HG03135 (cell line): ENCODE results near the gene ULK2.
A peak's percentile ranks its signal among the peaks of the same experiment; 100 is the strongest.
"Not testable (repeated sequence)": the region's sequence is repeated elsewhere in the genome, so short reads cannot be mapped to it uniquely, and the experiment has no call there.

ENCODE experiments used
- ATAC-seq: cut with Tn5 transposase; IDR thresholded peaks from one replicate; pipeline ENCODE4 v1.9.1; 2021; ENCODE audit warnings: mild to moderate bottlenecking, moderate library complexity; ENCODE audit not compliant: unreplicated experiment

Gene ULK2

DNA sequence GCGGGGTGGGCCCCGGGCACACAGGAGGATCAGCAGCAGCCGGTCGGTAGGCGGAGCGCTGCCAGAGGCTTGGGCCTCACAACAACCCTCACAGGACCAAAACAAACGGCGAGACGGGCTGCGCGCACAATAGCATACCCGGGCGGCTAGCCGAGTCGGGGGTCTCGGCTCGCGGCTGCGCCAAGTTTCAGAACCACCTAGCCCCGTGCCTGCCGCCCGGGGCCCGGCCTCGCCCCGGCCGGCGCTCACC is 732 bp downstream of the ULK2 start:
- ATAC-seq, result peak; percentile 43

DNA sequence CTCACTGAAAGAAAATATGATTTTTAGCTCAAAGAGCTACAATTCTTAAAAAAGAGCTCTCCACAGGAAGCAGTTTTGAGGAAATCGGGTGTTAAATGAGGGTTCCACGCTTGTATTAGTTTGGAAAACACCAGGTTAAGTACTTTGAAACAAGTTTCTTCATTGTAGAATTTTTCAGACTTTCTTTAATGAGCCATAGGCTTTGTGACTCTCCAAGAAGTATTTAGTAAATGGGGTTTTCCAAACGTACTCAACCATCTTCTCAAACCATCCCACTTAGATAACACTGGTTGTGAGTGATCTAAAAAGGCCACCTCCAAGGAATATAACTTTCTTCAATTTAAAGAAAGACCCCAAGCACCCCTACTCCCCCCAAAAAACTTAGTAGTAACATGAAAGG is 2.7 kb downstream of the ULK2 start:
- ATAC-seq, result no peak

DNA sequence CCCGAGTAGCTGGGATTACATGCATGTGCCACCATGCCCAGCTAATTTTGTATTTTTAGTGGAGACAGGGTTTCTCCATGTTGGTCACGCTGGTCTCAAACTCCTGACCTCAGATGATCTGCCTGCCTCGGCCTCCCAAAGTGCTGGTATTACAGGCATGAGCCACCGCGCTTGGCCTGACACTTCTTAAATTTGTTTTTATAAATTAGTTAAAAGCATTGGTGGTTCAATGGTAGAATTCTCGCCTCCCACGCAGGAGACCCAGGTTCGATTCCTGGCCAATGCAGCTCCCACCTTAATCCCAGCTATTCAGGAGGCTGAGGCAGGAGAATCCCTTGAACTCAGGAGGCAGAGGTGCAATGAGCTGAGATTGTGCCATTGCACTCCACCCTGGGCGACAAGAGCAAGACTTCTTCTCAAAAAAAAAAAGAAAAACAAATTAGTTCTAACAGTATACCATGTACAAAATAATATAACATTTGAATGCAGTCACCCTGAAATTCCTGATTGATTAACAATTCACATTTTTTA is 7.0 kb downstream of the ULK2 start:
- ATAC-seq, result not testable (repeated sequence)

DNA sequence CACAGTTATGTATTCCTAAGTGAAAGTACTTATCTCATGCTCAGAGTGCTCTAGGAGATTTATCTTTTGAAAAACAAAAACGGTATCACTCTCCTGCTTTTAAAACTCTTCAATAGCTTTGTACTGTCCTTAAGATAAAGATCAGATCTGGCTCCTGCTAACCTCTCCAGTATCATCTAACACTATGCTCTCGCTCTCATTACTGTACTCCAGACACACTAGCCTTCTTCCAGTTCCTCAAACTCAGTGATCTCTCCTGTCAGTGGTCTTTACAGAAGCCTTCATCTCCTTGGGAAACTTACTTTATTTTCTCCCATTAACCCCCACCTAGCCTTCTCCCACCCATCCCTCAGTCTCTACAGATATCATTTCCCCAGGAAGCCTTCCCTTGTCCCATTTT is 10.1 kb downstream of the ULK2 start:
- ATAC-seq, result no peak

DNA sequence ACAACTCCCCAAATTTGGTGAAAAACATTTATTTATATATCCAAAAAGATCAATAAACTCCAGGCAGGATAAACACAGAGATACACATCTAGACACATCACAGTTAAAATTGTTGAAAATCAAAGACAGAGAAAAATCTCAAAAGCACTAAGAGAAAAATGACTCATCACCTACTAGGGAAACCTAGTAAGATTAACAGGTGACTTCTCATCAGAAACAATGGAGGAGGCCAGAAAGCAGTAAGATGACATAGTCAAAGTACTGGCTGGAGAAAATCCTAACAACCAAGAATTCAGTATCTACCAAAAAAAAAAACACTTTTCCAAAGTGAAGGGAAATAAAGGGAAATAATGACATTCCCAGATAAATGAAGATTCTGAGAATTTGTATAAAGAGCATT is 33.8 kb downstream of the ULK2 start:
- ATAC-seq, result no peak

DNA sequence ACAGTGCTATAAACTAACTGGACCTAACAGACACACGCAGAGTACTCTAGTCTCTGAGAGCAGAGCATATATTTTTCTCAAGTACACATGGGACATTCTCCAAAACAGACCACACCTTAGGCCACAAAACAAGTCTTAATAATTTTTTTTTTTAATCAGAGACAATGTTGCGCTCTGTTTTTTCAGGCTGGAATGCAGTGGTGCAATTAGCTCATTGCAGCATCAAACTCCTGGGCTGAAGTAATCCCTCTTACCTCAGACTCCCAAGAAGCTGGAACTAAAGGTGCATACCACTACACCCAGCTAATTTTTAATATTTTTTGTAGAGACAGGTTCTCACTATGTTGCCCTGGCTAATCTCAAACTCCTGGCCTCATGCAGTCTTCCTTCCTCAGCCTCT is 37.7 kb downstream of the ULK2 start:
- ATAC-seq, result no peak

DNA sequence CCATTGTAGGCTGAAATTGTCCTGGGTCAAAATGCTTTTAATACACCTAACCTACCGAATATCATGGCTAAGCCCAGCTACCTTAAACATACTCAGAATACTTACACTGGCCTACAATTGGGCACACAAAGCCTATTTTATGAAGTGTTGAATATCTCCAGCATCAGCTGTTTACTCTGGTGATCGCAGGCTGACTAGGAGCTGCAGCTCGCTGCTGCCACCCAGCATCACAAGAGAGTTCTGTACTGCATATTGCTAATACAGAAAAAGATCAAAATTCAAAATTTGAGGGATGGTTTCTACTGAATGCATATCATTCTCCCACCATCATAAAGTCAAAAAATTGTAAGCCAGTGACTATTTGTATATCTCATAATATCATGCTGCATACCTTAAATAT is 55.3 kb downstream of the ULK2 start:
- ATAC-seq, result no peak

DNA sequence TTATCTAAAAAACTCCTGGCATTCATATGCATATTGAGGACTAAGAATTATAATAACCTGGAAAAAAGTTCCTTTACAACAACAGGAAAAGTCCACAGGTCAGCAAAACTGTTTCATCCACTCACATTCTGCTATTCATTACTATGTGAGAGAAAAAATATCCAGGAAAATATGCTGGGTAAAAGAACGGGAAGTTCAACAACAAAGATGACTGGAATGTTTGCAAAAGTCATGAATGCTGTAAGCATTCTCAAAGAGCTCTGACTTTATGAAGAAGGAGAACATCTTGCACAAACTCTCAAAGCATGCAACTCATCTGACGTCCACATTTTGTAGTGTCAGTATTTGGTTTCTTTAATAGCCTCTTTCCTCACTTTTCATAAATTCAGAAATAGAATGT is 62.7 kb downstream of the ULK2 start:
- no peak for ATAC-seq

DNA sequence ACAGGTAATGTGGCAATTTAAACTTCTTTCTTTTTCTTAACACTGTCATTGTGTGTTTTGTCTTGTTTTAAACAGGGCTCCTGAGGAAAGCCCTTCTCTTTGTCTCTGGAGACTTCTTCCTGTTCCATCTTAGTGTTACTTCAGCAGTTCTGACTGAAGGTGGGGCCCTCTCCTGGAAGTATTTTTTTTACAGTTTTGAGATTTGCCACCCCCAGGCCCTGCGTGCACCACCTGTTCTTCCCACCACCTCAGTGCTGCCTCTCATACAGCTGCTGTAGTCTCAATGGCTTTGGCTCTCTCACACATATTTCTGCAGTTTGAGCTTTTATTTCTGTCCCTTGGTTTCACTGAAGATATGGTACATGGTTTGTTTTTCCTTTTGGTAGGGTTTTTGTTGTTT is 67.2 kb downstream of the ULK2 start:
- no peak for ATAC-seq

DNA sequence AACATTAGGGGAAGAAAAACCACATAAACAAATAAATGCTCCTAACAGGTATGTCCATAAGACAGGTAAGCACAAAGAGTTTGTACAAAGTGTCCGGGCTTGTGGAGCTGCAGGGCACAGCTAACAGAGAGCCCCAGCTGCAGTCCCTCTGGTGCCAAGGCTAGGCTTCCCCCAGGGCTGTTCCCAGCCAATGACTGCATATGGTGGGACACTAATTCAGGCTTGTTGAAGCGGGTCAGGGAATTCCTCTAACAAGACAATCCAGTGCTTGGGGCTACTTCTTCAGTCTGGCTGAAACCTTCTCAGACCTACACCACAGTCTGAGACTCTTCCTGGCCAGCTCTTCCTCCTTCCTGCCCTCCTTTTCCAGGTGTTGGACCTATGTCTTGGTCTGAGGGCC is 67.9 kb downstream of the ULK2 start:
- no peak for ATAC-seq

DNA sequence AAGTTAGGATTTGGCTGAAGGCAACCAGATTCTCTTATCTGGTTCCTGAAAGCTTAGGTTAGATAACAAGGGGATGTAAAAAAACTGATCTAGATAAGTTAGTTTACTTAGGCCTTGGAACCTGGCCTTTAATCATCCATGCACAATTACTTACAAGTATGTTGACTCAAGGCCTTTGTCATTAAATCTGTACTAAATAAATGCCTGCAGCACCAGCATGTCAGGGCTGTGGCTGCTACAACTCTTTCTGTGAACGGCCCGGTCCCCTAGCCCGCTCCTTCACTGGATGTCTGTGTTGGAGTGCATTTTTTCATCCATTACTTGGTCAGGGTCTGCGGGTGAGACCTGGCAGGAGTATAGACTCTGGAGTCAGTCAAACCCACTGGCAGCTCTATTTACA is 71.3 kb downstream of the ULK2 start:
- no peak for ATAC-seq

DNA sequence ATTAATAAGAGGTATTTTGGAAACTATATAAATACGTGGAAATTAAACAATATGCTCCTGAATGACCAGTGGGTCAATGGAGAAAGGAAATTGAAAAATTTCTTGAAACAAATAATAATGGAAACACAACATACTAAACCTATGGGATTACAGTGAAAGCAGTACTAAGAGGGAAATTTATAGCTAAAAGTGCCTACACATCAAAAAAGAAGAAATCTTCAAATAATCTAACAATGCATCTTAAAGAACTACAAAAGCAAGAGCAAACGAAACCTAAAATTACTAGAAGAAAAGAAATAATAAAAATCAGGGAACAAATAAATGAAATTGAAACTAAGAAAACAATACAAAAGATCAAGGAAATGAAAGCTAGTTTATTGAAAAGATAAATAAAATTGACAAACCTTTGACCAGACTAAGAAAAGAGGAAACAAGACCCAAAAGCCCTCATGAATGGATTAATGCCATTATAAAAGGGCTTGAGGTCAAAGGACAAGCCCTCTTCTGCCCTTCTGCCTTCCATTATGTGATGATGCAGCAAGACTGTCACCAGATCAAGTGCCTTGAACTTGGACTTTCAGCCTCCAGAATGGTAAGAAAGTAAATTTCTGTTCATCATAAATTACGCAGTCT is 75.7 kb downstream of the ULK2 start:
- ATAC-seq, result no peak

DNA sequence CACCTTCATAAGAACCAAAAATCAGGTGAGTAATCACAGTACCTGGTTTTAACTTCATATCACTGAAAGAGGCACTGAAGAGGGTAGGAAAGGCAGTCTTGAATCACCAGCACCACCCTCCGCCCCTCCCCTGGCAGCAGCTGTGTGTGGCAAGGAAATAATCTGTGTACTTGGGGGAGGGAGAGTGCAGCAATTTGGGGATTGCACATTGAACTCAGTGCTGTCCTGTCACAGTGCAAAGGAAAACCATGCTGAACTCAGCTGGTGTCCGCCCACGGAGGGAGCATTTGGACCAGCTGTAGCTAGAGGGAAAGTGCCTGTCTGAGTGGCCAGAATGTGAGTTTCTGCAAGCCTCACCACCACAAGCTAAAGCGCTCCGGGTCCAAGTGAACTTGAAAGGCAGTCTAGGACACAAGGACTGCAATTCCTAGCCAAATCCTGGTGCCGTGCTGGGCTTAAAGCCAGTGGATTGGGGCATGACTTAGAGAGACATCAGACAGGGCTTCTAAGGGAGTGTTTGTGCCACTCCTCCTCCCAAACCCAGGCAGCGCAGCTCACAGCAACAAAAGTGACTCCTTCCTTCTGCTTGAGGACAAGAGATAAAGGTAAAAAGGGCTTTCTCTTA is 79.9 kb downstream of the ULK2 start:
- ATAC-seq, result no peak

DNA sequence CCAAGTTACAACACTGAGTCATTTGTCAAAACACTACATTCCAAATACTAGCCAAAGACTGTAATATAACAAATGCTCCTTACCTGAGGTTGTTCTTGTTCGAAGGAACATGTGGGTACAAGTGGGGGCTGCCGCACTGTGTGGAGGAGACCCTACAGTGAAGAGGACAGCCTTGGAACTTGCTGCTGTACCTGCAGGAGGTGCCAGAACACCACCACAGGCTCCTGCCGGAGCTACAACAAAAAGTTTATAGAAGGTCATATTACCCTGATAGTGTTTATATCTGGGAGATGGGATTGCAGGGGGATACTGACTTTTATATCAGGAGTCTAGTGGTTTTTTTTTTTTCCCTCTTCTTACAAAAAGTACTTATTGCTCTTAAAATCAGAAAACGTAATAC is 81.9 kb downstream of the ULK2 start:
- no peak for ATAC-seq

DNA sequence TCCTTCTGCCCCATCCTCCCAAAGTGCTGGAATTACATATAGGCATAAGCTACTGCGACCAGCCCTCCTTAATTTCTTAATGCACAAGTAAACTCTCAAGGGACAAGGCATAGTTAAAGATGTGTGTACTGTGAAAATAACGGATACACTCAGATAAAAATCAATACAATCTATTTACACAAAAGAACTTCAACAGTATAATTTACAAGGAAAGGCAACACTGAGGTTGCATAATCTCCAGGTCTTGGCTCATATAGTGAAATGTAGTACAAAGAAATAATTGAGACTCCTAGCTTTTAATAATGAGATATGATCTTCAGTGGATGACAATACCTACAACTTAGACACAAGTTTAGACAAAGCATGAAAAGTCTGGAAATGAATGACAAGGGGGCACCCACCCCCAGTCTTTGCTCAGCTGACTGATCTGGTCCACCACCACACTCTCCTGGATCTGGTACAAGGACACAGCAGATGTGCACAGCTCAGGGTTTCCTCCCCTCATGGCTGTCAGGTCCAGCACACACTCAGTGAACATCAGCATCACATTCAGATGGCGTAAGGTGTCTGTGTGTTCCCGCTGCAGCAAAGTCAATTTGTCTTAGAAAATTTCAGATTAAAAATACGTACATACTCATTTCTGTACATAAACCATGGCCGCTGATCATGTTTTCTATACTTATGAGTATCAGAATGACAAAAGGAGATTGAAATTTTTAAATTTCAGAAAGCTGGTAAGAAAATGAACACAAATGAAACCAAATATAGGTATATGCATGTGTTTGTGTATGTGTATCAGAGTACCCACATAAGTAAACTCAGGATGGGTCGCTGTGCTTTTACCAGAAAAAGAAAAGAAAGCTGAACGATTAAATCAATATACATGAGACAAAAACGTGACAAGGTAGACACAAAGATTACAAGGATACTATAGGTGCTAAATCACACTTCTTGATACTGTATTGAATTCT is 86.0 kb downstream of the ULK2 start:
- ATAC-seq, result no peak

DNA sequence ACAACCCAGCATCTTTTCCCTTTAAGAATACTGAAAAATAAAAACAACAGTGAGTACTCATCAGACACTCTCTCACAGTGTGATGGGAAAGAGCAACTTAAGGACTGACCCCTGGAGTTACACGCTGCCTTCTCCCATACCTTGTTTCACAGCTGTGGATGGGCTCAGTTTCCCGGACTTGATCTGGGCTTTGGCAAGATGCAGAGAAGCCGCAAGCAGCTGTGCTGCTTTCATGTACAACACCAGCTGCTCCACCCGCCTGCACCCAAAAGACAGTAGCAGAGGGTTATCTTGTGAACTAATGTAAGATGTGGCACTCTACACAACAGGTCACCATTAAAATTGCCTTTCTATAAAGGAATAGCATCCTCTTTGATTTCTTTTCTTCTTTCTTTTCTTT is 86.9 kb downstream of the ULK2 start:
- no peak for ATAC-seq

DNA sequence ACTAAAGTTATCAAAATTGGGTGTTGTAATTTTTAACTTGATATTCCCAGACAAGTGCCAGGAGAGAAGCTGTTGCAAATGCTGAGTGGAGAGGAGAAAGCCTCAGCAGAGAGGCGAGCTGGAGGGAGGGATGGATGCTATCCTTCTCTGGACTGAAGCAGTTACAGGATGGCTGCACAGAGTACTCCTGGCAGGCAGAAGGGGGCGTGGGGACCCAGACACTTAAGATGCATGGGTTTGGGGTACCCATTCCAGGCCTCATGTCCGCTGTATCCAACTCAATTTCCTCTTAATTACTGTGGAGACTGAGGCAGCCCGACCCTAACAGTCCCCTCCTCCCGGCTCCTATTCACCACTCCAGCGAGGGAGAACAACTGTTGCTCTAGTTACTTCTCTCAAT is 94.2 kb downstream of the ULK2 start:
- ATAC-seq, result no peak

DNA sequence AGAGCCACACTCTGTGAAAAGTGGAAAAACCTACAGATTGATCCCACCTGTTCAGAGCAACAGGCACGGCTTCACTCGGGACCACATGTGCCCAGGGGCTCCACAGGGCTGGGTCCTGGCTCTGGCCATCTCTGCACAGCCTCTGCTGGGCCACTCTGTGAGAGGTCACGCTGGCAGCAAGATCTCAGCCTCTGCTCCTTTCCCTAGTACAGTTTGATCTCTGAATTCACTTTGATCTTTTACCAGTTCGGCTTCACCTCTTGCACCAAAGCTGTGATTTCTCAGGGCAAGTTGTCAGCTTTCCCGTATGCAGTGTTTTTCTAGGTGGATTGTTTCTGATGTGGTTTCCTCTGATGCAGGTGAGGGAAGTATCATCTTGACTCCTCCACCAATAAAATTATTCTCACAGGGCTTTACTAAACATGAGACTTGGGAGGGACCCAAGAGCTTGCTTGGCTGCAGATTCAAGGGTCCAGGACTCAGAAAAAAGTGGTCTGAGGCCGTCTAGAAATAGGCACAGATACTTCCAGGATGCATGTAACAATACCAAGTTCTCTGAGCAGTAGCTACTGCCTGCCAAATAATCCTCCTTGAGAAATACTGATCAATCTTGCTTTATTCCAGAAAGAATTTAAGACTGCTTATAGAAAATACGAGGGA is 95.6 kb downstream of the ULK2 start:
- ATAC-seq, result no peak

DNA sequence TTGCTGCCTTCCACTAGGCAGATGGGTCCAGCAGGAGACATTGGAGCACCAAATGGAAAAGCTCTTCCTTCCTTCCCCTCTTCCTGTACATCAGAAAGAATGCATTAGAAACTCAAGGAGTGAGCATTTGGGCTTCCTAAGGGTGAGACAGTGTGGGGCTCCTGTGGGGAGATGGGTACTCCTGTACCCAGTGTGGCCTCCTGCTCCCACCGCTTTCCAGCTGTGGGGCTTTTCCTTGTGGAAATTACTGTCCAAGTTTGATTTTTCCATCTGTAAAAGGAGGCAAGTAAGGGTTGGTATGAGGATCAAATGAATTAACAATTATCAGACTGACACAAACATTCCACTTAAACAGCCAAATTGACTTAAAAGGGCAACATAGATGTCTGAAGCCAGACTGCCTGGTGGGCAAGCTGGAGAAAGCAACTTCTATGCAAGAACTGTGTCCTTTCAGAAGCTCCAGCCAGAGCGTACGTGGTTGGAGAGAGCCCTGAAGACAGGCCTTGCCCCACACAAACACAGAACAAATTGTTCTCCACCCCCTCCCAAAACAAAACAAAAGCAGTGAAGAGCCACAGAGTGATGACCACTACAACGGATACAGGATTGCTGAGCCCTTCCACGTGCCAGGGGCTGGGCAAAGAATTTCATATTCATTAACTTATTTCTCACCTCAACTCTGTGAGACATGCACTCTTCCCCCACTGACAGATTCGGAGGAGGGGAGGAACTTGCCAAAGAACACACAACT is 96.6 kb downstream of the ULK2 start:
- ATAC-seq, result no peak

DNA sequence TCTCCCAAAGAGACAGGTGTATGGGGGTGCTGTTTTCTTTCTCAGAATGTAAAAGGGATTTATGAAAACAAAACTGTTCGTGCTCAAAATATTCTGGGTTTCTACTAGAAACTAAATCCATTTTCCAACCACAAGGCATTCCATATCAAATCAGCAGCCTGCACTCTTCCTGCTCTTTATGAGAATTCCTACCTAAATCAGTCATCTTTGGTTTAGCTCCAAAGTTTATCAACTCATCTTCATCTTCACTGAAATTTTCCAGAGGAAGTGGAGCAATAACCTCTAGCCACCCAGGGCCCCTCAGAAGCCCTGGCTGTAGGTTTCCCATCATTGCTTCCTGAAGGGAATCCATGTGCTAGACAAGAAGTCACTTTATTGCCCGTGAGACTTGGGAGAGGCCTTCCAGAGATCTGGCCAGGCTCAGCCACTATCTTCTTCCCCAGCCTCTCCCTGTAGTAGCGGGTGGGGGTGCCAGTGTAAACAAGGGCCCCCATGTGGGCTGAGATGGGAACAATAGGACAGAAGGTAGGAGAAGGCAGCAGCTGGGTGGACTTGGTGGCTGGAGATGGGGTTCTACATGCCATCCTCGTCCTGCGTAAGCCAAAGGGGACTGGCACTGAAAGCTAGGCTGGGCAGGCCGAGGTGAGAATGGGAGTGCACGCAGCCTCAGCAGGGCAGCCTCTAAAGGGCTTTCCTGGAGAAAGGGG is 97.6 kb downstream of the ULK2 start:
- ATAC-seq, result no peak
